GM19324 (cell line): ENCODE measurements around the gene CTNNBL1.

ENCODE experiments used
- ATAC-seq: cut with Tn5 transposase; IDR thresholded peaks from one replicate; pipeline ENCODE4 v1.9.1; 2021; ENCODE audit warnings: mild to moderate bottlenecking, moderate library complexity; ENCODE audit not compliant: unreplicated experiment, low FRiP score

Gene CTNNBL1

DNA sequence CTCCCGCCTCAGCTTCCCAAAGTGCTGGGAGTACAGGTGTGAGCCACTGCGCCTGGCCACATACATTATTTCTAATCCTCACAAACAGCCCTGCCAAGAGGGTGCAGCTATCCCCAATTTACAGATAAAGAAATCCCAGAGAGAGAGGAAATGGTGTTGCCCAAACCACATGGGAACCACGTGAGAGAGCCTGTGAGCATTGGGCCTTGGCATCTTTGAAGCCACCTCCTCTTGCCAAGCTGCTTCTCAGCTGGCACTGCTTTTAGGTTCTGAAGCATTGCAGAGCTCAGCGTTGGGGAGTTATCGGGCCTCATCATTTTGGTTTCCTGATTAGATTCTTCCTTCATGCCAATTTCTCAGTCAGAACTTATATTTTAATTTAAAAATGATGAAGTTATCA lies 80.3 kb downstream of the CTNNBL1 start:
- no peak for ATAC-seq

DNA sequence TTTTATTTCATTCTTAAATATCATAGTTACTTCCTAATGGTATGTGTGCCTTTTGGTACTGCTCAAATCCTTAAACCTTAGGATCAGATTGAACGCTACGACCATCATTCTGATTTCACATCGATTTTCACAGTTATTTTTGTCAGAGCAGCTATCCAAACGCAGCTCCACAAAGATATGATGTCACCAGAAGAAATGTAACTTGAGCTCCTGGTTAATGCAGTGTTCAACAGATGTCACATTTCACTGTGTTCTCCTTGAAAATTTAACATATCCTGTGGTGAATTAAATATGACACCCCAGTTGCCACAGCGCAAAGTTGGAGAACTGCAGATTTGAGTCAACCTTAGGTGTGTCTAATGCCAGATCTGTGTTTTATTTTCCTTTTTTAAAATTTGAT lies 81.4 kb downstream of the CTNNBL1 start:
- no peak for ATAC-seq

DNA sequence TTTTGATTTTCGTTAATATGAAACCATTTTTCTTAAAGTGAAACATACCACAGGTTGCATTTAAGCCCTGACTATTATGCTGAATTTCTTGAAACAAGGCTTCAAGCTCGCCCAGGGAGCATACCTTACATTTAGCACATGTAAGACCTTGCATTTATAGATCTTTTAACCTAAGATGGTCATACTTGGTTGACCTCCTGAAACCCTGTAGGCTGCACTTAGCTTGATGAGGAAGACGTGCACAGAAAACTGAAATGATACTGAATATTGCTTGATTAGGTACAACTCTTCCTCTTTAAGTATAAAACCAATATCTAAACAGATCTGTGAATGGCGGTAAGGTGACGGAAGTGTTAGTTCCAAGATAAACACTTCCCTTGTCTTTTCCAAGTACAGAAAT lies 82.2 kb downstream of the CTNNBL1 start:
- ATAC-seq = no peak

GRCh38 chr20:37776526-37776925 lies 82.7 kb downstream of the CTNNBL1 start:
- no peak for ATAC-seq

- no peak for ATAC-seq
These were observed 83.5 kb downstream of the CTNNBL1 start for GRCh38 chr20:37777012-37777950.

GRCh38 chr20:37777988-37778659 lies 84.3 kb downstream of the CTNNBL1 start:
- ATAC-seq = no peak

DNA sequence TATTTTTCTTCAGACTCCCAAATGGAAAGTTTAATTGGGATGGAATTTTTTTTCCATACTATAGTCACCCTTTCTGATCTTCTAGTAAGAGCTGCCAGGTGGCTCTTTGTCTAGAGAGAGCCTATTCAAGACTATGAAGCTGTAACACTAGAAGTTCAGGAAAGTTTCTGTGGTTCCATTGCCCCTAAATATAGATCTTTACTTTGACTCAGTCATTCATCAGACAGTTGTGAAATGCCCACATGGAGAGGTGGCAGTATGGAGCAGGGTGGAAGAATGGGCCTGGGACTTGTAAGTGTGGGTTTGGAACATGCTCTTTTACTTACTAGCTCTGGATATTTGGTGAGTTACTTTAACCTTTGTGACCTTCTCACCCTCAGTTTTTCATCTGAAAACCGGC lies 87.8 kb downstream of the CTNNBL1 start:
- ATAC-seq = no peak

- ATAC-seq = no peak
These were observed 92.2 kb downstream of the CTNNBL1 start for GRCh38 chr20:37786043-37786442.

DNA sequence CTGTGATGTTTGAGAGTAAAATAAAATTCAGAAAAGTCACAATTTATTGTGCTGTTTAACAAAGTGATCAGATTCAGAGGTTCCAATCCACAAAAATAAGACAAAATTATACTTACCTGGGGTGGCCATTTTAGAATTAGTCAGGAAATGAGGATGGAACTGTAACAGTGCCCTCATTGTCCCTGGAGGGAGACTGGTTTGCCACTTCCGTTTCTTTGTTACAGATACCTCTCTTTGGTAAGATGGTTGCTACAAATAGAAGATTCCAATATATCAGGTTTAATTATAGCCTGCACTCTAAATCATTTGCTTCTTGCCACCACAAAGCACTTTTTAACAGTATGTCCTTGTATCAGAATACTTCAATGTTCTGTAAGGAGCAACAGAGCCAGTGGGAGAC lies 95.6 kb downstream of the CTNNBL1 start:
- ATAC-seq = no peak

- ATAC-seq = no peak
These were observed 97.1 kb downstream of the CTNNBL1 start for GRCh38 chr20:37790900-37791299.

GRCh38 chr20:37796121-37796520 lies 102.3 kb downstream of the CTNNBL1 start:
- ATAC-seq = no peak

GRCh38 chr20:37796733-37797132 lies 102.9 kb downstream of the CTNNBL1 start:
- ATAC-seq = no peak

GRCh38 chr20:37797669-37798175 lies 103.9 kb downstream of the CTNNBL1 start:
- no peak for ATAC-seq

- ATAC-seq = no peak
These were observed 104.5 kb downstream of the CTNNBL1 start for GRCh38 chr20:37798312-37798711.

- no peak for ATAC-seq
These were observed 106.8 kb downstream of the CTNNBL1 start for GRCh38 chr20:37800618-37801017.

- no peak for ATAC-seq
These were observed 108.1 kb downstream of the CTNNBL1 start for GRCh38 chr20:37801921-37802320.

- no peak for ATAC-seq
These were observed 109.8 kb downstream of the CTNNBL1 start for GRCh38 chr20:37803438-37804307.

- peak; percentile 64 for ATAC-seq
These were observed 111.0 kb downstream of the CTNNBL1 start for GRCh38 chr20:37804584-37805566.

- no peak for ATAC-seq
These were observed 113.8 kb downstream of the CTNNBL1 start for GRCh38 chr20:37807471-37808232.
